Right lobe of liver (tissue), 6 donors: ENCODE measurements around the gene ZNF792. TPM values are rescaled to one million over a fixed set of nuclear protein-coding genes. Genes with fewer than 3 reads are reported as not detected.

Experiments
- ATAC-seq, 4 donors: fragments of 200-7000 bp; cut with Tn5 transposase; one replicate each; pipeline ENCODE4 v1.9.1; 2020; ENCODE audit warnings: mild to moderate bottlenecking in 4 of 4, moderate library complexity in 4 of 4
- DNase-seq, 3 donors: peaks; one replicate each; pipeline ENCODE4 v3.0.0-alpha.2; 2020
- H3K27ac ChIP-seq, 3 donors: fragments of 200-600 bp; one replicate each; pipeline ENCODE4 v1.8.0; 2022
- H3K27me3 ChIP-seq, 2 donors: fragments of 200-600 bp; one replicate each; pipeline ENCODE4 v1.8.0; 2022
- H3K36me3 ChIP-seq, 4 donors: fragments of 200-600 bp; sonication (generic) in 1 of 4; one replicate each; pipeline versions ENCODE4 v1.5.1 to v1.8.0; 2017 to 2022; ENCODE audit warnings: control low read depth in 1 of 4
- H3K4me1 ChIP-seq, 4 donors: fragments of 200-600 bp; sonication (generic) in 1 of 4; one replicate each; pipeline versions ENCODE4 v1.5.1 to v1.8.0; 2017 to 2022; ENCODE audit warnings: control low read depth in 1 of 4
- H3K4me3 ChIP-seq, 3 donors: fragments of 200-600 bp; one replicate each; pipeline ENCODE4 v1.8.0; 2022
- H3K9me3 ChIP-seq, 4 donors: fragments of 200-600 bp; sonication (generic) in 1 of 4; one replicate each; pipeline versions ENCODE4 v1.5.1 to v1.8.0; 2017 to 2022; ENCODE audit warnings: control low read depth in 1 of 4
- CTCF ChIP-seq, 4 donors: fragments of 200-600 bp in 3 of 4; fragments of 450-650 bp in 1 of 4; IDR thresholded peaks; one replicate each; pipeline versions ENCODE4 v1.5.1 to v1.8.0; 2016 to 2022; ENCODE audit warnings: antibody characterized with exemption in 4 of 4, mild to moderate bottlenecking in 2 of 4
- POLR2A ChIP-seq: fragments of 450-650 bp; IDR thresholded peaks from one replicate; pipeline ENCODE4 v1.6.1; 2017; ENCODE audit warnings: antibody characterized with exemption, mild to moderate bottlenecking
- WGBS: methylation state at CpG from one replicate; pipeline ENCODE4 v1.1.6; 2018; ENCODE audit warnings: low coverage, low lambda C conversion rate; ENCODE audit not compliant: insufficient coverage; ENCODE audit errors: missing lambda C conversion rate; 5-methylcytosine and 5-hydroxymethylcytosine counted together
- intact Hi-C, 2 donors: fragments of 100-400 bp; cut with DNase I; formaldehyde crosslinking; loops; one replicate each; pipeline versions ENCODE4 v1.11.2 to v1.14.1; 2022
- total RNA-seq, 6 experiments: library from RNA; depleted of rRNA in 2 of 6; stranded (reverse); fragments of >200 nt in 2 of 6; fragmentation: NEBNext Ultra II Directional in 3 of 6; extraction: Animal tissue kit (Norgen Biotek cat#: 25700) in 3 of 6; gene quantifications; one replicate each; pipeline versions ENCODE4 v1.1.0 to v1.2.4, GENCODE V29; 2016 to 2023
- donor health status: DM: no; HTN: yes; CAD: no.
- donor health status: DM: no; HTN: no; CAD: no.
- donor health status: DM: no; HTN: no; CAD: no.
- donor health status: DM: no; HTN: yes; CAD: no.
- donor health status: DM: no; HTN: yes; CAD: no.

The ZNF792 gene
- total RNA-seq, 6 experiments from 2014 or later = 2.6 to 3.8 (median 3.2) TPM

DNA sequence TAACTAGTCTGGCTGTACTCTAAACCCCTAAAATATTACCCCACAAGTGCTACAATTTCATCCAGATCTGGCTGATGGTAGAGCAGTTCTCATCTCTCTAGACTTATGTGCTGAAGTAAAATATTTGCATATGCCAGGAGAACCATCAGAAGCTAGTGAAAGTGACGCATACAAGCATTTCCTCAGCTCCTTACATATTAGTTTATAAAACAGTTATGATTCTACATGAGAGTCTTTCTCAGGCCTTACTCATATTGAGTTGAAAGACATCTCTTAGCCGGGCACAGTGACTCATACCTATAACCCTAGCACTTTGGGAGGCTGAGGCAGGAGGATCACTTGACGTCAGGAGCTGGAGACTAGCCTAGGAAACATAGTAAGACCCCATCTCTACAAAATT lies 53.3 kb downstream of the ZNF792 start:
- DNase-seq (no peak), ATAC-seq (no peak)
- no peak for TF ChIP-seq POLR2A
- TF ChIP-seq CTCF (IDR thresholded peaks at IDR 0.05) = no peak
- Histone ChIP-seq H3K9me3 (no peaks in the 10 kb centered on the region), H3K27ac (no peak overlapping the region), H3K4me1 (no peaks in the 10 kb centered on the region), H3K4me3 (no peak overlapping the region), H3K27me3 (no peaks in the 10 kb centered on the region), H3K36me3 (no peaks in the 10 kb centered on the region)
- intact Hi-C loops = no loop called here
- WGBS = 59% methylated on average over 3 of the region's 3 CpGs

Other genes with a start within 250 kb of the ZNF792 start
- 10 to 100 TPM in 1 of 6 experiments, 1 to 10 TPM in 5; 5.3 to 10.1 (median 8.0) TPM for gene ZNF181, start 230.0 kb downstream of the ZNF792 start, total RNA-seq
- gene ZNF599, start 191.0 kb downstream of the ZNF792 start, total RNA-seq = 1 to 10 TPM; 1.5 to 4.6 (median 2.3) TPM
- gene ZNF30, start 37.3 kb downstream of the ZNF792 start, total RNA-seq = 1 to 10 TPM in 4 of 6 experiments, under 1 TPM in 2; 0.95 to 4.0 (median 1.4) TPM
- 10 to 100 TPM; 10.4 to 34.8 (median 15.4) TPM for gene GRAMD1A, start 36.1 kb upstream of the ZNF792 start, total RNA-seq
- gene SCN1B, start 66.2 kb upstream of the ZNF792 start, total RNA-seq = 1 to 10 TPM; 2.6 to 4.9 (median 3.6) TPM
- gene HPN, start 77.5 kb upstream of the ZNF792 start, total RNA-seq = 100 to 1,000 TPM; 285 to 486 (median 374) TPM
- gene FXYD3, start 151.6 kb upstream of the ZNF792 start, total RNA-seq = 1 to 10 TPM in 1 of 6 experiments, not detected in 5; 1.0 TPM
- gene LGI4, start 170.8 kb upstream of the ZNF792 start, total RNA-seq = 1 to 10 TPM in 5 of 6 experiments, under 1 TPM in 1; 0.99 to 2.0 (median 1.5) TPM
- 100 to 1,000 TPM in 4 of 6 experiments, 10 to 100 TPM in 2; 38.9 to 263 (median 140) TPM for gene FXYD1, start 174.6 kb upstream of the ZNF792 start, total RNA-seq
- under 1 TPM in 1 of 6 experiments, not detected in 5; 0.49 TPM for gene FXYD7, start 179.0 kb upstream of the ZNF792 start, total RNA-seq
- gene FXYD5, start 190.5 kb upstream of the ZNF792 start, total RNA-seq = 10 to 100 TPM in 4 of 6 experiments, 1 to 10 TPM in 2; 5.6 to 23.6 (median 14.2) TPM